MM.1S (cell line): Measurements from ENCODE around the gene KDM4E.

Experiments
- EZH2phosphoT487 ChIP-seq: fragments of 300-600 bp; sonication (generic); IDR thresholded peaks from 2 replicates; pipeline ENCODE4 v1.6.1; 2018; ENCODE audit warnings: antibody characterized with exemption, low read length
- TF ChIP-seq, protein P1 (sequence below): fragments of 300-600 bp; sonication (generic); IDR thresholded peaks from 2 replicates; pipeline ENCODE4 v1.5.1; 2016; ENCODE audit warnings: antibody characterized with exemption, low read length, mixed read lengths

DNA sequence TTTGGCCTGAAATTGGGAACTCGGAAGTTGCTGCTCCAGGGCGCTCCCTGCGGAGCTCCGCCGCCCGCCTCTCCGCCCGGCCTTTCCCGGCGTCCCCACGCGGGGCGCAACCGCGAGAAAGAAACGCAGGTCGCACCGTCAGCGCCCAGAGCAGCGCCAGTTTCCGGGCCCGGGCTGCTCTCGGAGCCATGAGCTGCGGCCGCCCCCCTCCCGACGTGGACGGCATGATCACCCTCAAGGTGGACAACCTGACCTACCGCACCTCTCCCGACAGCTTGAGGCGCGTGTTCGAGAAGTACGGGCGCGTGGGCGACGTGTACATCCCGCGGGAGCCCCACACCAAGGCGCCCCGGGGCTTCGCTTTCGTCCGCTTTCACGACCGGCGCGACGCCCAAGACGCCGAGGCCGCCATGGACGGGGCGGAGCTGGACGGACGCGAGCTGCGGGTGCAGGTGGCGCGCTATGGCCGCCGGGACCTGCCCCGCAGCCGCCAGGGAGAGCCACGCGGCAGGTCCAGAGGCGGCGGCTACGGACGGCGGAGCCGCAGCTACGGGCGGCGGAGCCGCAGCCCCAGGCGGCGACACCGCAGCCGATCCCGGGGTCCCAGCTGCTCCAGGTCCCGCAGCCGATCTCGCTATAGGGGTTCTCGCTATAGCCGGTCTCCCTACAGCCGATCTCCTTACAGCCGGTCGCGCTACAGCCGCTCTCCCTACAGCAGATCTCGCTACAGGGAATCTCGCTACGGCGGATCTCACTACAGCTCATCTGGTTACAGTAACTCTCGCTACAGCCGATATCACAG, 42.2 kb downstream of the KDM4E start:
- no peak for TF ChIP-seq EZH2phosphoT487
- TF ChIP-seq, protein P1, sequence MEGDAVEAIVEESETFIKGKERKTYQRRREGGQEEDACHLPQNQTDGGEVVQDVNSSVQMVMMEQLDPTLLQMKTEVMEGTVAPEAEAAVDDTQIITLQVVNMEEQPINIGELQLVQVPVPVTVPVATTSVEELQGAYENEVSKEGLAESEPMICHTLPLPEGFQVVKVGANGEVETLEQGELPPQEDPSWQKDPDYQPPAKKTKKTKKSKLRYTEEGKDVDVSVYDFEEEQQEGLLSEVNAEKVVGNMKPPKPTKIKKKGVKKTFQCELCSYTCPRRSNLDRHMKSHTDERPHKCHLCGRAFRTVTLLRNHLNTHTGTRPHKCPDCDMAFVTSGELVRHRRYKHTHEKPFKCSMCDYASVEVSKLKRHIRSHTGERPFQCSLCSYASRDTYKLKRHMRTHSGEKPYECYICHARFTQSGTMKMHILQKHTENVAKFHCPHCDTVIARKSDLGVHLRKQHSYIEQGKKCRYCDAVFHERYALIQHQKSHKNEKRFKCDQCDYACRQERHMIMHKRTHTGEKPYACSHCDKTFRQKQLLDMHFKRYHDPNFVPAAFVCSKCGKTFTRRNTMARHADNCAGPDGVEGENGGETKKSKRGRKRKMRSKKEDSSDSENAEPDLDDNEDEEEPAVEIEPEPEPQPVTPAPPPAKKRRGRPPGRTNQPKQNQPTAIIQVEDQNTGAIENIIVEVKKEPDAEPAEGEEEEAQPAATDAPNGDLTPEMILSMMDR: peak; percentile 41
